ENCODE results near the gene CLTB.
"Not testable (repeated sequence)": the region's sequence is repeated elsewhere in the genome, so short reads cannot be mapped to it uniquely, and the experiment has no call there.

Gene CLTB, protein sequence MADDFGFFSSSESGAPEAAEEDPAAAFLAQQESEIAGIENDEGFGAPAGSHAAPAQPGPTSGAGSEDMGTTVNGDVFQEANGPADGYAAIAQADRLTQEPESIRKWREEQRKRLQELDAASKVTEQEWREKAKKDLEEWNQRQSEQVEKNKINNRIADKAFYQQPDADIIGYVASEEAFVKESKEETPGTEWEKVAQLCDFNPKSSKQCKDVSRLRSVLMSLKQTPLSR

GRCh38 chr5:176415952-176416924 lies at the start of gene CLTB:
CLTB (minus strand) TSS chr5:176416539; CDS start chr5:176416363, 176 bp downstream.
- in situ Hi-C loops (cut with HindIII; ENCODE audit: low sequenced_read_pairs): no loop called here

- in situ Hi-C loops (cut with HindIII; ENCODE audit: low sequenced_read_pairs): no loop called here
Observed at GRCh38 chr5:176463113-176463764, 46.9 kb upstream of the CLTB start.

DNA sequence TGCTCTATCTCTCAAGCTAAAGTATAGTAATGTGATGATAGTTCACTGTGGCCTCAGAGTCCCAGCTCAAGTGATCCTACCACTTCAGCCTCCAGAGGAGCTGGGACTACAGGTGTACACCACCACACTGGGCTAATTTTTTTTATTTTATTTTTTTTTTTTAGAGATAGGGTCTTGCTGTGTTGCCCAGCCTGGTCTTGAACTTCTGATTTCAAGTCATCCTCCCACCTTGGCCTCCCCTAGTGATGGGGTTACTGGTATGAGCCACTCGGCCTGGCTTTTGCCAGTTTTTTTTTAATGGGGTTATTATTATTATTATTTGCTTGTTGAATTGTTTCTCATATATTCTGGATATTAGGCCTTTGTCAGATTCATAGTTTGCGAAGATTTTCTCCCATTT lies 45.0 kb upstream of the CLTB start:
- in situ Hi-C loops (cut with HindIII; ENCODE audit: low sequenced_read_pairs): no loop called here

DNA sequence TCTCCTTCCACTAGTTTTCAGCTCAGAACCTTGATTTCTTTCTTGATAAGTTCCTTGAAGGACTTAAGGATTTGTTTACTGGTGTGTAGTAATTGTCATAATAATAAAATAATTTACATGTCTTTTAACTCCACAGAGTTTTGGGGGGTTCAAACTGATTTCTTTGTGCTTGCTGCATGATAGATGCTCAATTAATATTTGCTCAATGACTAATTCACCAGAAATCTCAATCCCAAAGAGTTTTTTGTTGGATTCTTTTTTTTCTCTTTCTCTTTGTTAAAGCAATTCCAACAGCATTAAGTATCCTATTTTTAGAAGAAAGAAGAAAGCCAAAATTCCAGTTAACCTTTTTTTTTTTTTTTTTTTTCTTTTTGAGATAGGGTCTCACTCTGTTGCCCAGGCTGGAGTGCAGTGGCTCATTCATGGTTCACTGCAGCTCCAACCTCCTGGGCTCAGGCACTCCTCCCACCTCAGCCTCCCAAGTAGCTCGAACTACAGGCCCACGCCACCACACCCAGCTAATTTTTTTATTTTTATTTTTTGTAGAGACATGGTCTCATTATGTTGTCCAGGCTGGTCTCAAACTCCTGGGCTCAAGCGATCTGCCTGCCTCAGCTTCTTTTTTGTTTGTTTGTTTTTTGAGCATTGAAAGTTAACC lies 42.7 kb upstream of the CLTB start:
- in situ Hi-C loops (cut with HindIII; ENCODE audit: low sequenced_read_pairs): no loop called here

GRCh38 chr5:176454724-176455394 lies 38.5 kb upstream of the CLTB start:
- in situ Hi-C loops (cut with HindIII; ENCODE audit: low sequenced_read_pairs): no loop called here

- in situ Hi-C loops (cut with HindIII; ENCODE audit: low sequenced_read_pairs): no loop called here
Observed at GRCh38 chr5:176450077-176450476, 33.7 kb upstream of the CLTB start.

- in situ Hi-C loops (cut with HindIII; ENCODE audit: low sequenced_read_pairs): no loop called here
Observed at GRCh38 chr5:176447978-176448608, 31.8 kb upstream of the CLTB start, which contains the start of gene FAF2. FAF2 (plus strand) TSS chr5:176448385; CDS start chr5:176448408, 23 bp downstream.

GRCh38 chr5:176447591-176447977 lies 31.2 kb upstream of the CLTB start:
- in situ Hi-C loops (cut with HindIII; ENCODE audit: low sequenced_read_pairs): no loop called here

GRCh38 chr5:176446884-176447590 lies 30.7 kb upstream of the CLTB start:
- in situ Hi-C loops (cut with HindIII; ENCODE audit: low sequenced_read_pairs): no loop called here

DNA sequence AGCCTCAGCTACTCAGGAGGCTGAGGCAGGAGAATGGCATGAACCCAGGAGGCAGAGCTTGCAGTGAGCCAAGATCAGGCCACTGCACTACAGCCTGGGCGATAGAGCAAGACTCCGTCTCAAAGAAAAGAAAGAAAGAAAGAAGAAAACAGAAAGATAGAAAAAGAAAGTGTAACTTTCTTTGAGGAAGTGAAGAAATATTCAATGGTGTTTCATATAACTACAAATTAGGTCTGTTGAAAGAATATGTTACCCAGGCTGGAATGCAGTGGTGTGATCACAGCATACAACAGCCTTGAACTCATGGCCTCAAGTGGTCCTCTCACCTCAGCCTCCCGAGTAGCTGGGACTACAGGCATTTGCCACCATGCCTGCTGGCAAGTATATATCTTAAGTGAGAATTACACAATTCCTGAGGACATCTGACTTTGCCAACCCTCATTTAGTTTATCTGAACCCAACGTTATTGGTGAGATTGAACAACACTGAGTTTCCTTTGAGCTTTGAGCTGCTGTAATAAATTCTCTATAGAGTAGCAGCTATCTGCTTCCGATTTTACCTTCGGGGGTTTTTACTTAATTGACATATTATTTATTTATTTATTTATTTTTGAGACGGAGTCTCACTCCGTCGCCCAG lies 29.8 kb upstream of the CLTB start:
- in situ Hi-C loops (cut with HindIII; ENCODE audit: low sequenced_read_pairs): no loop called here

GRCh38 chr5:176444742-176445141 lies 28.4 kb upstream of the CLTB start:
- in situ Hi-C loops (cut with HindIII; ENCODE audit: low sequenced_read_pairs): no loop called here

- in situ Hi-C loops (cut with HindIII; ENCODE audit: low sequenced_read_pairs): not testable (repeated sequence)
Observed at GRCh38 chr5:176442911-176443310, 26.6 kb upstream of the CLTB start.

GRCh38 chr5:176441921-176442323 lies 25.6 kb upstream of the CLTB start:
- in situ Hi-C loops (cut with HindIII; ENCODE audit: low sequenced_read_pairs): no loop called here

DNA sequence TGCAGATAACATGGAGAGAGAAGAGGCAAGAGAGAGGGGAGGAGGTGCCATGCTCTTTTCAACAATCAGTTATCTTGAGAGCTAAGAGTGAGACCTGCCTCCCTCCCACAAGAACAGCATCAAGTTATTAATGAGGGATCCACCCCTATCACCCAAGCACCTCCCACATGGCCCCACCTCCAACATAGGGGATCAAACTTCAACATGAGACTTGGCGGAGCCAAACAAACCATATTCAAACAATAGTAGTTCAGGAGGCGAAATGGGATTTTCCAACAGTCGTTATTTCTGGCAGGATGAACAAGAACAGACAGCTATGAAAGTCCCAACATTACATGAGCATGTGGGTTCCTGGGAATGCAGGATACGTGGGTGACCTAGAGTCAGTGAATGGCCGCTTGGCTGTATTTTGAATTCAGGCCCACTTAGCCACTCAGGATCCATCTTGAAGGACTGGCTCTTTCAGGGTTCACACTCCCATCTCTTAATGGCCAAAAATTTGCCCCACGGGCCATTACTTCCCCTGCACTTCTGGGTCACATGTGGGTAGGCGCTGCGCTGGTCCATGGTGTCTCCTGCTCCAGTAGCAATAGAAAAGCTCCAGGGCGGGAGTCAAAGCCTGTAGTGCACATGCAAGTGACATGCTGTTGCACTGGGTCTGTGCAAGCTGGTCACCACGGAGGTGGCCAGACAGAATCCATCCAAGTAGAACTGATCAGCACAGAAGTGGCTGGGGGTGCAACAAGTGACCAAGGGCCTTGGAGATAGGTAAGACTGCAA lies 24.8 kb upstream of the CLTB start:
- in situ Hi-C loops (cut with HindIII; ENCODE audit: low sequenced_read_pairs): no loop called here

DNA sequence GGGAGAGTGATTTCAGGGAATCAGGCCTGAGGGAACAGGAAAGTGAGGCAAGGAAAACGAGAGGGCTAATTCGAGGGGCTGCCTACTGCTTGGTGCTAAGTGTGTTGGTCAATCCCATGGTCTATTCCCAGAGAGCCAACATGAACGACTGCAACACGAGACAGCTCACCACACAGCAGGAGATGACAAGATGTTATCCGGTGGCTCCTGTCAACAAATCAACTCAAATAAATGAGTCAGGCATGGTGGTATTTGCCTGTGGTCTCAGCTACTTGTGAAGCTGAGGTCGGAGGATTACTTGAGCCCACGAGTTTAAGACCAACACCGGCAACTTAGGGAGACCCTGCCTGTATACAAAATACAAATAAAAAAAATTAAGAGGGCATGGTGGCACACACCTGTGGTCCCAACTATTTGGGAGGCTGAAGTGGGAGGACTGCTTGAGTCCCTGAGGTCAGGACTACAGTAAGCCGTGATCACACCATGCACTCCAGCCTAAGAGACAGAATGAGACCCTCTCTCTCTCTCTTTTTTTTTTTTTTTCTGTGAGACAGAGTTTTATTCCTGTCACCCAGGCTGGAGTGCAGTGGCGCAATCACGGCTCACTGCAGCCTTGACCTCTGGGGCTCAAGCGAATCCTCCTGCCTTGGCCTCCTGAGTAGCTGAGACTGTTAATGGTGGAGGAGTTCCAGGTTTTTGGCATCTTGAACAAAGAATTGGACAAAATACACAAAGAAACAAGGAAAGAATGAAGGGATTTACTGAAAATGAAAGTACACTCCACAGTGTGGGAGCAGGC lies 22.8 kb upstream of the CLTB start:
- in situ Hi-C loops (cut with HindIII; ENCODE audit: low sequenced_read_pairs): no loop called here

DNA sequence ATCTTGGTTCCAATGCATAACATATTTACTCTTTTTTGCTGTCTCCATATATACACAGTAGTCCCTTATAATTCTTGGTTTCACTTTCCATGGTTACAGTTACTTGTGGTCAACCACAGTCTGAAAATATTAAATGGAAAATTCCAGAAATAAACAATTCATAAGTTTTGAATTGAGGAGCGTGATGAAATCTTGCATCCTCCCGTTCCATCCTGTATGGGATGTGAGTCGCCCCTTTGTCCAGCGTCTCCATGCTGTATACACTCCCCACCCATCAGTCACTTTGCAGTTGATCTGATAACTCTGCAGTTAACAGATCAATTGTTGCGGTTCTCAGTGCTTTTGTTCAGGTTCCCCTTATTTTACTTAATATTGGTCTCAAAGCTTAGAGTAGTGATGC lies 20.3 kb upstream of the CLTB start:
- in situ Hi-C loops (cut with HindIII; ENCODE audit: low sequenced_read_pairs): no loop called here

GRCh38 chr5:176432707-176433106 lies 16.4 kb upstream of the CLTB start:
- in situ Hi-C loops (cut with HindIII; ENCODE audit: low sequenced_read_pairs): no loop called here

Data from DLD1 (cell line).